Activated T-cell treated with anti-CD3 and anti-CD28 coated beads, Interleukin-2, amount 50 U/mL, for 72 hours (primary cell): Measurements from ENCODE around the gene MFN1. TPM values are rescaled to one million over a fixed set of nuclear protein-coding genes. Genes with fewer than 3 reads are reported as not detected.

ENCODE experiments used
- ATAC-seq, 2 donors: fragments of 150-1000 bp; cut with Tn5 transposase; replicated peaks in 1 of 2; 2 replicates each; pipeline ENCODE4 v1.10.0; 2021; ENCODE audit warnings: moderate library complexity in 2 of 2, mild to moderate bottlenecking in 1 of 2
- DNase-seq, 2 donors: peaks; one replicate each; pipeline ENCODE4 v3.0.0; 2021 to 2022; ENCODE audit warnings: mixed read lengths in 1 of 2
- H3K27ac Mint-ChIP-seq: one replicate; pipeline ENCODE4 v1.8.0; 2022; ENCODE audit warnings: mild to moderate bottlenecking, moderate library complexity, mixed read lengths
- H3K27me3 Mint-ChIP-seq: one replicate; pipeline ENCODE4 v1.8.0; 2022; ENCODE audit warnings: low read depth, mixed read lengths
- H3K36me3 Mint-ChIP-seq, 2 donors: one replicate each; pipeline ENCODE4 v1.8.0; 2022; ENCODE audit warnings: mixed read lengths in 2 of 2, mild to moderate bottlenecking in 1 of 2; ENCODE audit not compliant: insufficient read depth in 2 of 2
- H3K4me1 Mint-ChIP-seq: one replicate; pipeline ENCODE4 v1.8.0; 2022; ENCODE audit warnings: low read depth, mixed read lengths
- H3K4me3 Mint-ChIP-seq, 2 donors: one replicate each; pipeline ENCODE4 v1.8.0; 2022; ENCODE audit warnings: mild to moderate bottlenecking in 2 of 2, mixed read lengths in 2 of 2, moderate library complexity in 2 of 2
- H3K9me3 Mint-ChIP-seq, 2 donors: one replicate each; pipeline ENCODE4 v1.8.0; 2022; ENCODE audit warnings: mixed read lengths in 2 of 2
- total RNA-seq, 2 donors: library from RNA; stranded (reverse); gene quantifications; one replicate each; pipeline ENCODE4 v1.2.3, GENCODE V29; 2022

Gene MFN1
- total RNA-seq, 2 donors from 2014 or later = 31.1 to 32.0 TPM

GRCh38 chr3:179375091-179375999, 27.8 kb downstream of the MFN1 start:
- H3K4me3 Mint-ChIP-seq = no peak overlapping the region
- H3K27me3 Mint-ChIP-seq = no peaks in the 10 kb centered on the region
- ATAC-seq (no peak), DNase-seq (no peak)
- H3K27ac Mint-ChIP-seq = no peak overlapping the region
- no peaks in the 10 kb centered on the region for H3K9me3 Mint-ChIP-seq
- H3K4me1 Mint-ChIP-seq = no peaks in the 10 kb centered on the region
- H3K36me3 Mint-ChIP-seq = peaks cover 2 to 15% of the 10 kb centered on the region in 2 donors

- Mint-ChIP-seq H3K36me3 (peaks cover 5 to 11% of the 10 kb centered on the region in 2 donors), H3K4me3 (no peak overlapping the region), H3K9me3 (no peaks in the 10 kb centered on the region), H3K27me3 (no peaks in the 10 kb centered on the region), H3K4me1 (no peaks in the 10 kb centered on the region), H3K27ac (no peak overlapping the region)
- ATAC-seq (no peak), DNase-seq (no peak)
Measured at GRCh38 chr3:179376474-179376873, 29.0 kb downstream of the MFN1 start.

GRCh38 chr3:179391906-179392305, 44.4 kb downstream of the MFN1 start:
- H3K9me3 Mint-ChIP-seq = no peaks in the 10 kb centered on the region
- no peaks in the 10 kb centered on the region for H3K4me1 Mint-ChIP-seq
- no peak overlapping the region for H3K27ac Mint-ChIP-seq
- DNase-seq = no peak
- no peak overlapping the region for H3K4me3 Mint-ChIP-seq
- H3K36me3 Mint-ChIP-seq = peaks cover 0 to 18% of the 10 kb centered on the region in 2 donors
- H3K27me3 Mint-ChIP-seq = no peaks in the 10 kb centered on the region
- ATAC-seq = no peak

GRCh38 chr3:179398574-179399231, 51.2 kb downstream of the MFN1 start:
- Mint-ChIP-seq H3K27ac (no peak overlapping the region), H3K4me1 (no peaks in the 10 kb centered on the region), H3K9me3 (no peaks in the 10 kb centered on the region), H3K4me3 (no peak overlapping the region), H3K36me3 (peaks cover 0 to 2% of the 10 kb centered on the region in 2 donors), H3K27me3 (no peaks in the 10 kb centered on the region)
- ATAC-seq (no peak), DNase-seq (no peak)

GRCh38 chr3:179401561-179401960, 54.1 kb downstream of the MFN1 start:
- Mint-ChIP-seq H3K9me3 (no peaks in the 10 kb centered on the region), H3K27me3 (no peaks in the 10 kb centered on the region), H3K36me3 (no peaks in the 10 kb centered on the region), H3K4me3 (no peak overlapping the region), H3K27ac (no peak overlapping the region), H3K4me1 (no peaks in the 10 kb centered on the region)
- ATAC-seq (no peak), DNase-seq (no peak)

- DNase-seq = no peak
- no peaks in the 10 kb centered on the region for H3K27me3 Mint-ChIP-seq
- no peaks in the 10 kb centered on the region for H3K4me1 Mint-ChIP-seq
- no peak overlapping the region for H3K4me3 Mint-ChIP-seq
- ATAC-seq = no peak
- no peak overlapping the region for H3K27ac Mint-ChIP-seq
- H3K9me3 Mint-ChIP-seq = no peaks in the 10 kb centered on the region
- no peaks in the 10 kb centered on the region for H3K36me3 Mint-ChIP-seq
Measured at GRCh38 chr3:179402963-179403362, 55.5 kb downstream of the MFN1 start.

- no peak for ATAC-seq
- Mint-ChIP-seq H3K27ac (no peak overlapping the region), H3K36me3 (no peaks in the 10 kb centered on the region), H3K4me1 (no peaks in the 10 kb centered on the region), H3K27me3 (no peaks in the 10 kb centered on the region), H3K4me3 (no peak overlapping the region), H3K9me3 (no peaks in the 10 kb centered on the region)
- no peak for DNase-seq
Measured at GRCh38 chr3:179404307-179404706, 56.8 kb downstream of the MFN1 start.

GRCh38 chr3:179410331-179410730, 62.8 kb downstream of the MFN1 start:
- ATAC-seq (no peak), DNase-seq (no peak)
- H3K27ac Mint-ChIP-seq = no peak overlapping the region
- no peaks in the 10 kb centered on the region for H3K9me3 Mint-ChIP-seq
- no peaks in the 10 kb centered on the region for H3K36me3 Mint-ChIP-seq
- no peaks in the 10 kb centered on the region for H3K4me1 Mint-ChIP-seq
- H3K4me3 Mint-ChIP-seq = no peak overlapping the region
- H3K27me3 Mint-ChIP-seq = no peaks in the 10 kb centered on the region

- no peak overlapping the region for H3K4me3 Mint-ChIP-seq
- H3K9me3 Mint-ChIP-seq = no peaks in the 10 kb centered on the region
- H3K4me1 Mint-ChIP-seq = no peaks in the 10 kb centered on the region
- no peaks in the 10 kb centered on the region for H3K27me3 Mint-ChIP-seq
- H3K36me3 Mint-ChIP-seq = no peaks in the 10 kb centered on the region
- ATAC-seq = no peak
- no peak for DNase-seq
- no peak overlapping the region for H3K27ac Mint-ChIP-seq
Measured at GRCh38 chr3:179410999-179411398, 63.5 kb downstream of the MFN1 start.

- Mint-ChIP-seq H3K27me3 (no peaks in the 10 kb centered on the region), H3K4me3 (no peak overlapping the region), H3K36me3 (no peaks in the 10 kb centered on the region), H3K4me1 (no peaks in the 10 kb centered on the region), H3K9me3 (no peaks in the 10 kb centered on the region), H3K27ac (no peak overlapping the region)
- ATAC-seq = no peak
- no peak for DNase-seq
Measured at GRCh38 chr3:179414804-179415203, 67.3 kb downstream of the MFN1 start.

GRCh38 chr3:179415377-179415776, 67.9 kb downstream of the MFN1 start:
- H3K9me3 Mint-ChIP-seq = no peaks in the 10 kb centered on the region
- ATAC-seq (no peak), DNase-seq (no peak)
- H3K4me1 Mint-ChIP-seq = no peaks in the 10 kb centered on the region
- no peaks in the 10 kb centered on the region for H3K36me3 Mint-ChIP-seq
- no peak overlapping the region for H3K4me3 Mint-ChIP-seq
- no peaks in the 10 kb centered on the region for H3K27me3 Mint-ChIP-seq
- no peak overlapping the region for H3K27ac Mint-ChIP-seq

GRCh38 chr3:179416681-179417080, 69.2 kb downstream of the MFN1 start:
- no peak overlapping the region for H3K4me3 Mint-ChIP-seq
- ATAC-seq (no peak), DNase-seq (no peak)
- no peaks in the 10 kb centered on the region for H3K27me3 Mint-ChIP-seq
- peak overlapping the region; percentile 1 for H3K27ac Mint-ChIP-seq
- H3K36me3 Mint-ChIP-seq = no peaks in the 10 kb centered on the region
- H3K4me1 Mint-ChIP-seq = no peaks in the 10 kb centered on the region
- H3K9me3 Mint-ChIP-seq = no peaks in the 10 kb centered on the region

GRCh38 chr3:179418610-179419009, 71.1 kb downstream of the MFN1 start:
- Mint-ChIP-seq H3K4me3 (no peak overlapping the region), H3K27me3 (no peaks in the 10 kb centered on the region), H3K4me1 (no peaks in the 10 kb centered on the region), H3K36me3 (no peaks in the 10 kb centered on the region), H3K27ac (no peak overlapping the region), H3K9me3 (no peaks in the 10 kb centered on the region)
- ATAC-seq (no peak), DNase-seq (no peak)
